ENCODE measurements around the gene HPSE.

- TF ChIP-seq POLR2AphosphoS5 (IDR thresholded peaks at IDR 0.05; ENCODE audit: insufficient read depth, low read depth, low read length) (no peak), CTCF (IDR thresholded peaks at IDR 0.05; ENCODE audit: extremely low read depth in 1 of 2, insufficient read depth in 1 of 2, low read depth in 1 of 2, low read length in 2 of 2) (no peak)
Observed at GRCh38 chr4:83267830-83268475, 66.7 kb downstream of the HPSE start.
